ENCODE data around the gene C1orf116.

DNA sequence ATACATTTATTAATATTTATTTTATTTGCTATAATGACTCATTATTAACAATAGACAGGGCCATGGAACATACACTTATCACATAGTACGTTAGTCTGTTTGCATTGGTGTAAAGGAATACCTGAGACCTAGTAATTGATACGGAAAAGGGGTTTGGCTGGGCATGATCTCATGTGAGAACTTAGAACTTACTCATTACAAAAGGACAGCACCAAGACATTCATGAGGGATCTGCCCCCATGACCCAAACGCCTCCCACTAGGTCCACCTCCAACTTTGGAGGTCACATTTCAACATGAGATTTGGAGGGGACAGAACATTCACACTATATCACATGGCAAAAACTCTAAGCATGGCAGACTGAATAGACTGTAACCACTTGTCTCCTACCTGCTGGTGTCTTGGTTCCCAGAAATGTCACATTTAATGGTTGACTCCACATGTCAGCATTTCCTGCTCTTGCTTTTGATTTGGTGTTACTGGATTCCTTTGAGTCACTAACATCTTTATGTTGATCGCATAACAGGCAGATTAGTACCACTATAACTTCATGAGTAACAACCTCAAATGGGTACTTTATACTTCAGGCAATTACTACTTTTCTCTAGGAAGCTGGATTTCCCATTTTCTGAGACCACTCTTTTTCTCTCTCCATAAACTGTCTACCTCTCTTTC, 3.5 kb upstream of the C1orf116 start:
- TF ChIP-seq, protein P1, sequence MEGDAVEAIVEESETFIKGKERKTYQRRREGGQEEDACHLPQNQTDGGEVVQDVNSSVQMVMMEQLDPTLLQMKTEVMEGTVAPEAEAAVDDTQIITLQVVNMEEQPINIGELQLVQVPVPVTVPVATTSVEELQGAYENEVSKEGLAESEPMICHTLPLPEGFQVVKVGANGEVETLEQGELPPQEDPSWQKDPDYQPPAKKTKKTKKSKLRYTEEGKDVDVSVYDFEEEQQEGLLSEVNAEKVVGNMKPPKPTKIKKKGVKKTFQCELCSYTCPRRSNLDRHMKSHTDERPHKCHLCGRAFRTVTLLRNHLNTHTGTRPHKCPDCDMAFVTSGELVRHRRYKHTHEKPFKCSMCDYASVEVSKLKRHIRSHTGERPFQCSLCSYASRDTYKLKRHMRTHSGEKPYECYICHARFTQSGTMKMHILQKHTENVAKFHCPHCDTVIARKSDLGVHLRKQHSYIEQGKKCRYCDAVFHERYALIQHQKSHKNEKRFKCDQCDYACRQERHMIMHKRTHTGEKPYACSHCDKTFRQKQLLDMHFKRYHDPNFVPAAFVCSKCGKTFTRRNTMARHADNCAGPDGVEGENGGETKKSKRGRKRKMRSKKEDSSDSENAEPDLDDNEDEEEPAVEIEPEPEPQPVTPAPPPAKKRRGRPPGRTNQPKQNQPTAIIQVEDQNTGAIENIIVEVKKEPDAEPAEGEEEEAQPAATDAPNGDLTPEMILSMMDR (conservative IDR thresholded peaks at IDR 0.05): no peak
- TF ChIP-seq ZFX (IDR thresholded peaks at IDR 0.05): no peak

Data from C4-2B (cell line).